Neural progenitor cell (in vitro differentiated cells): ENCODE results near the gene LYZL2.

ENCODE experiments used
- CTCF ChIP-seq: fragments of 200-600 bp; sonication (generic); IDR thresholded peaks from 2 replicates; pipeline ENCODE4 v1.5.1; 2017; ENCODE audit warnings: antibody characterized with exemption, mild to moderate bottlenecking
- EZH2 ChIP-seq: fragments of 200-600 bp; sonication (generic); IDR thresholded peaks from 2 replicates; pipeline ENCODE4 v1.6.1; 2017; ENCODE audit warnings: antibody characterized with exemption, mild to moderate bottlenecking, moderate library complexity

GRCh38 chr10:30580241-30580640, 49.3 kb downstream of the LYZL2 start:
- TF ChIP-seq CTCF (no peak), EZH2 (no peak)
